DOHH2 (cell line): Measurements from ENCODE around the gene SLC19A1.
"Not testable (repeated sequence)": the region's sequence is repeated elsewhere in the genome, so short reads cannot be mapped to it uniquely, and the experiment has no call there.

Source experiments
- H3F3A ChIP-seq: fragments of 200-600 bp; sonication (generic), shearing (Covaris generic); 2 replicates; pipeline ENCODE4 v1.6.0; 2016; ENCODE audit warnings: antibody characterized with exemption, mild to moderate bottlenecking; ENCODE audit not compliant: control insufficient read depth, insufficient read depth
- H3K27ac ChIP-seq: fragments of 200-600 bp; sonication (generic); 2 replicates; pipeline ENCODE4 v1.5.1; 2014; ENCODE audit warnings: low read depth, mild to moderate bottlenecking, low read length, moderate library complexity
- H3K27me3 ChIP-seq: fragments of 200-600 bp; sonication (generic); 2 replicates; pipeline ENCODE4 v1.6.1; 2014; ENCODE audit warnings: mild to moderate bottlenecking, low read length, mixed read lengths; ENCODE audit not compliant: control insufficient read depth
- H3K36me3 ChIP-seq: fragments of 200-600 bp; sonication (generic); 2 replicates; pipeline ENCODE4 v1.6.1; 2014; ENCODE audit warnings: mild to moderate bottlenecking, low read length, moderate library complexity, mixed read lengths; ENCODE audit not compliant: control insufficient read depth
- H3K4me1 ChIP-seq: fragments of 200-600 bp; sonication (generic); 2 replicates; pipeline ENCODE4 v1.6.1; 2014; ENCODE audit warnings: mild to moderate bottlenecking, low read length, mixed read lengths; ENCODE audit not compliant: control insufficient read depth
- H3K4me2 ChIP-seq: fragments of 200-600 bp; sonication (generic); 2 replicates; pipeline ENCODE4 v1.6.0; 2014; ENCODE audit warnings: mild to moderate bottlenecking, low read length, moderate library complexity
- H3K4me3 ChIP-seq: fragments of 200-600 bp; sonication (generic); 2 replicates; pipeline ENCODE4 v1.5.1; 2014; ENCODE audit warnings: mild to moderate bottlenecking, low read length, mixed read lengths
- H3K79me2 ChIP-seq: fragments of 200-600 bp; sonication (generic); 2 replicates; pipeline ENCODE4 v1.6.1; 2014; ENCODE audit warnings: mild to moderate bottlenecking, low read length, mixed read lengths; ENCODE audit not compliant: control insufficient read depth
- H3K9me2 ChIP-seq: fragments of 200-600 bp; sonication (generic); replicated peaks from 2 replicates; pipeline ENCODE4 v1.6.1; 2014; ENCODE audit warnings: mild to moderate bottlenecking, low read length, mixed read lengths; ENCODE audit not compliant: control insufficient read depth
- H3K9me3 ChIP-seq: fragments of 200-600 bp; sonication (generic); 2 replicates; pipeline ENCODE4 v1.6.1; 2014; ENCODE audit warnings: antibody characterized with exemption, low read length, mixed read lengths; ENCODE audit not compliant: control insufficient read depth, insufficient read depth
- H4K20me1 ChIP-seq: fragments of 200-600 bp; sonication (generic); 2 replicates; pipeline ENCODE4 v1.6.0; 2014; ENCODE audit warnings: low read depth, mild to moderate bottlenecking, antibody characterized with exemption, low read length, moderate library complexity; ENCODE audit not compliant: control insufficient read depth, insufficient read depth
- EZH2phosphoT487 ChIP-seq: fragments of 200-600 bp; sonication (generic); IDR thresholded peaks from 2 replicates; pipeline ENCODE4 v1.6.1; 2017; ENCODE audit warnings: borderline replicate concordance, mild to moderate bottlenecking, antibody characterized with exemption, low read length, moderate library complexity, mixed read lengths
- TF ChIP-seq, protein P1 (sequence below): fragments of 200-600 bp; sonication (generic); IDR thresholded peaks from one replicate; pipeline ENCODE4 v1.5.1; 2014; ENCODE audit warnings: antibody characterized with exemption, mild to moderate bottlenecking, low read depth, low read length; ENCODE audit not compliant: poor library complexity, severe bottlenecking

SLC19A1 gene

DNA sequence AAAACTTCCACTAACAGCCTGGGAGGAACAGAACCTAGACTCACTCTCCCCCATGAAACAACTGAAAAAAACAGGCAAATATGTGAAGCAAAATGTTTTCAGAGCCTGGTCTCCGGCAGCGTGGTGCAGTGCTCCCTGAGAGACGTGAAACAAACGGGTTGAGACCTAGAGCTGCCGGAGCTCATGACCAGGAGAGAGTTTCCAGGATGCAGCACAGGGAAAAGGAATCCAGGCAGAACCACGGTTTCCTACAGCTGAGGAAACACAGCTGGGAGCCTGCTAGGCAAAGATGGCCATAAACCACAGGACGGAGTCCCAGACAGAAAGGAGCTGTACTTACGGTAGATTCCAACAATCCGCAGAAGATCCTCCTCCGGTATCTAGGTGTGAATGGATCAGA is 20.2 kb upstream of the SLC19A1 start:
- Histone ChIP-seq H3K27ac (no peak overlapping the region), H3K27me3 (peaks cover 6% of the 10 kb centered on the region), H4K20me1 (no peaks in the 10 kb centered on the region), H3K4me1 (no peaks in the 10 kb centered on the region), H3F3A (no peaks in the 10 kb centered on the region), H3K4me3 (no peak overlapping the region), H3K9me2 (no peaks in the 10 kb centered on the region), H3K79me2 (no peaks in the 10 kb centered on the region), H3K36me3 (no peaks in the 10 kb centered on the region), H3K9me3 (no peaks in the 10 kb centered on the region), H3K4me2 (no peak overlapping the region)
- TF ChIP-seq, protein P1, sequence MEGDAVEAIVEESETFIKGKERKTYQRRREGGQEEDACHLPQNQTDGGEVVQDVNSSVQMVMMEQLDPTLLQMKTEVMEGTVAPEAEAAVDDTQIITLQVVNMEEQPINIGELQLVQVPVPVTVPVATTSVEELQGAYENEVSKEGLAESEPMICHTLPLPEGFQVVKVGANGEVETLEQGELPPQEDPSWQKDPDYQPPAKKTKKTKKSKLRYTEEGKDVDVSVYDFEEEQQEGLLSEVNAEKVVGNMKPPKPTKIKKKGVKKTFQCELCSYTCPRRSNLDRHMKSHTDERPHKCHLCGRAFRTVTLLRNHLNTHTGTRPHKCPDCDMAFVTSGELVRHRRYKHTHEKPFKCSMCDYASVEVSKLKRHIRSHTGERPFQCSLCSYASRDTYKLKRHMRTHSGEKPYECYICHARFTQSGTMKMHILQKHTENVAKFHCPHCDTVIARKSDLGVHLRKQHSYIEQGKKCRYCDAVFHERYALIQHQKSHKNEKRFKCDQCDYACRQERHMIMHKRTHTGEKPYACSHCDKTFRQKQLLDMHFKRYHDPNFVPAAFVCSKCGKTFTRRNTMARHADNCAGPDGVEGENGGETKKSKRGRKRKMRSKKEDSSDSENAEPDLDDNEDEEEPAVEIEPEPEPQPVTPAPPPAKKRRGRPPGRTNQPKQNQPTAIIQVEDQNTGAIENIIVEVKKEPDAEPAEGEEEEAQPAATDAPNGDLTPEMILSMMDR = no peak
- TF ChIP-seq EZH2phosphoT487 = no peak

DNA sequence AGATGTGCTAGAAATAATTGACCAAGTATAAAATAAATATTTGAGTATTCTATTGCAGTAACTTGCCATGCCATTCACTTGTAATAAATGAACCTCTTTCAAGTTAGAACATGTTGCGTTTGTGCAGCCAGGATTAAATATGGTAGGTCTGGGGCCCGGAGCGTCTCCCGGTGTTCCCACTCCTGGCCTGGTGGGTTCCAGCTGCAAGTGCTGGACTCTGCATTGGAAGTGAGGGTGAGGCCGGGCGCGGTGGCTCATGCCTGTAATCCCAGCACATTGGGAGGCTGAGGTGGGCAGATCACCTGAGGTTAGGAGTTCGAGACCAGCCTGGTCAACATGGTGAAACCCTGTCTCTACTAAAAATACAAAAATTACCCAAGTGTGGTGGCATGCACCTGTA is 19.0 kb upstream of the SLC19A1 start:
- H3K79me2 ChIP-seq, H3K9me3 ChIP-seq, H3K4me1 ChIP-seq, H3K9me2 ChIP-seq, H3K27me3 ChIP-seq, H3F3A ChIP-seq, H3K36me3 ChIP-seq, H3K4me2 ChIP-seq, H3K4me3 ChIP-seq, H3K27ac ChIP-seq, H4K20me1 ChIP-seq: not testable (repeated sequence)

DNA sequence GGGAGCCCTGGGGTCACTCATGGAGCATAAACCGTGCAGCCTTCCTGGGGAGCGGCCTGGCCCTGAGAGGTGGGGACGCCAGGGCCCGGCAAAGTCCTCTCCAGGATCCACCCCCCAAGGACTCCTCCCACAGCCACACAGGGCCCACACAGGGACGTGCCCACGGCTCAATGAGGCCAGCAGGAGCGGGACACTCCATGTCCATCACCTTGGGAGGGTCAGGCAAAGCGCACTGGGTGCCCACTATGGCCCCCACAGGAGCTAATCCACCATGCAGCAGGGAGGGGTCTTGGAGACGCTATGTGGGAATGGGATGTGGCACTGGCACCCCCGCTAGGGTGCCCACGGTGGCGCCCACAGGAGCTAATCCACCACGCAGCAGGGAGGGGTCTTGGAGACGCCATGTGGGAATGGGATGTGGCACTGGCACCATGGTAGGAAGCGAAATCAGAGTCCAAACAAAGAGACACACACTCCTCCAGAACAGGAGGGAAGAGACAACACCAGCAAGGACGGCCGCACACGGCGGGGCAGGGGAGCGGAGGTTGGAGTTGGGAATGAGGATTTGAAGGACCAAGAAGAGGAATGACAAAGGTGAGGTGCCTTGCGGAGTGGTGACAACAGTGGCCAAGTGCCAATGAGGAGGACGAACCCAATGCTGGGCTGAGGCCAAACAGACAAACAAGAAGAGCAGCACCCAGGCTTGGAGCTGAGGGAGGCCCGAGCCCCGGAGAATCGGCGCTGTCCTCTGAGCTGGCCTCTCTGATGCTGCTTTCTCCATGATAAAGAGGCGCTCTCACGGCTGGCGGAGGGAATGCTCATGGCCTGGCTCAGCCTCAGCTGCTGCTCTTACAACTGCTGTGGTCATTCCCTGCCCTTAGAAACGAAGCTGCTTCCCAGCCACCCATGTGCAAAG is 18.1 kb upstream of the SLC19A1 start:
- Histone ChIP-seq H3K36me3 (no peaks in the 10 kb centered on the region), H3K27me3 (peaks cover 6% of the 10 kb centered on the region), H3K9me2 (no peaks in the 10 kb centered on the region), H3K9me3 (no peaks in the 10 kb centered on the region), H3K79me2 (no peaks in the 10 kb centered on the region), H3K4me1 (peaks cover 12% of the 10 kb centered on the region), H3F3A (no peaks in the 10 kb centered on the region), H3K4me3 (no peak overlapping the region), H4K20me1 (no peaks in the 10 kb centered on the region), H3K4me2 (no peak overlapping the region), H3K27ac (no peak overlapping the region)
- TF ChIP-seq, protein P1 = no peak

DNA sequence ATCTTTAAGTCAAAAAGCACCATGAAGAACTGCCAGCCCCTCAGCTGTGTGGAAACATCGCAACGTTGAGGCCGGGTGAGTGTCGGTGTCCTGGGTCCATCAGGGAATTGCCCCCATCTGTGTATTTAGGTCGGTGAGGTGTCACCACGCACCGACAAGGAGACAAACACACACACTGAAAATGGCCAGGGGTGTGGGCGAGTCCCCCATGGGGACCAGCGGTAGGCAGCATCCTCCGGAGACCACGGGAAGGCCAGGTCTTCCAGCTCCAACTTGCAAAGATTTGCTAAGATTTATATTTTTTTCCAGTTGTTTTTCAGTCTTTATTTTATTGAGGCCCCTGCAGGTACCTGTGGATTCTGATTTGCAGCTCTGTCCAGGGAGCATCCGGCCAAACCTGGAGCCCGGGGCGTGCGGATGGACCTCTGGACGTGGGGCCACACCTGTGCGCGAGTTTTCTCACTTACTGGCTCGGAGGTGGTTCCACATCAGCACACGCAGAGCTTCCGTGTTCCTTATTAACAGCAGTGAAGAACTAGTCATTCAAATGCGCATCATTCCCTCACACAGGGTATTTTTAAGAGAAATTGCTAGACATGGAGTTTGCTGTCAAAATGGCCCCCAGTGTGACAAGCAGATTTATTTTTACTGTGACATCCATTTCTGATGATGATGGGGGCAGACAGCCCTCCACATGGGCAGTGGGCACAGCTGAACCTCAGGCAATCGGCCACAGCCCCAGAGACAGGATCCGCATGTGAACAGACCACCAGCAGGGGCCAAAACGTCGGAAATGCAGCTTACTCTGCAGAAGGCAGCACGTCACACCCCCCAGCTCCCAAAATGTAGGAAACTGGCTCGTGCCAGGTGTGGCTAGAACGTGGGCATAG is 17.2 kb upstream of the SLC19A1 start:
- Histone ChIP-seq H3K36me3 (no peaks in the 10 kb centered on the region), H3K9me2 (no peaks in the 10 kb centered on the region)
- TF ChIP-seq EZH2phosphoT487 = no peak
- TF ChIP-seq, protein P1 = no peak

More for the DNA sequence above, 17.2 kb upstream of the SLC19A1 start:
- Histone ChIP-seq H3K9me3 (no peaks in the 10 kb centered on the region), H3K4me2 (no peak overlapping the region), H3F3A (no peaks in the 10 kb centered on the region), H3K27me3 (peaks cover 6% of the 10 kb centered on the region), H3K4me3 (no peak overlapping the region), H3K4me1 (peaks cover 15% of the 10 kb centered on the region), H4K20me1 (no peaks in the 10 kb centered on the region), H3K27ac (no peak overlapping the region), H3K79me2 (no peaks in the 10 kb centered on the region)
